SH-SY5Y (cell line): ENCODE data around the gene LATS1.

ENCODE experiments used
- GATA2 ChIP-seq: IDR thresholded peaks from 2 replicates; pipeline ENCODE4 v1.6.1; 2011; ENCODE audit warnings: mild to moderate bottlenecking, low read depth, low read length
- GATA3 ChIP-seq: IDR thresholded peaks from 2 replicates; pipeline ENCODE4 v1.6.1; 2011; ENCODE audit warnings: low read depth, mild to moderate bottlenecking, low read length, moderate library complexity

DNA sequence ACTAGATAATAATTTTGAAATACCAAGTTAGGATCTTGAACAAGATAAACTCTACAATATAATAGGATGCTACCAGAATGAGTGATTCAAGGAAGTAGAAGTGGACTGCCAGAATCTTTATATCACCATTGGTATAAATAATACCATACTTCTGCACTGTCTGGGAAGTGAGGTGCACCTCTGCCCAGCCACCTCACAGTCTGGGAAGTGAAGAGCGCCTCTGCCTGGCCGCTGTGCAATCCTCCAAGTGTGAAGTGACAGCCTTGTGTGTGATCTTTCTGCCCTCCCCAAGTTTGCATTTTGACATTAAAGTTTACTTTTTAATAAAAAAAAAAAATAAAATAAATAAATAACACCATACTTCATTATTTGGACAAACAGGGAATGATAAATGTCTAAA, 18.8 kb downstream of the LATS1 start:
- TF ChIP-seq GATA3 (no peak), GATA2 (no peak)
